ENCODE results near the gene DBH. TPM values are rescaled to one million over a fixed set of nuclear protein-coding genes. Genes with fewer than 3 reads are reported as not detected.
A peak's percentile ranks its signal among the peaks of the same experiment; 100 is the strongest.

Gene DBH
- total and polyA plus RNA-seq, 10 of the 15 experiments (the other 5 are each of a cell fraction or from before 2014, with no cell fraction given), result not detected

GRCh38 chr9:133604214-133604613, 31.9 kb upstream of the DBH start (continued):
- TF ChIP-seq SMAD1 (IDR thresholded peaks at IDR 0.05; ENCODE audit: low read depth, partially characterized antibody), result no peak

GRCh38 chr9:133604856-133605255, 31.3 kb upstream of the DBH start:
- in situ Hi-C loops (cut with MboI), result no loop called here
- DNase-seq (ENCODE audit: low read depth, low spot score), result no peak

More at GRCh38 chr9:133604856-133605255, 31.3 kb upstream of the DBH start:
- Histone ChIP-seq H3K4me3 (no peak overlapping the region), H3K79me2 (ENCODE audit: control insufficient read depth, insufficient read depth, low read length) (no peaks in the 10 kb centered on the region), H4K20me1 (ENCODE audit: control insufficient read depth, insufficient read depth) (no peaks in the 10 kb centered on the region), H2AFZ (ENCODE audit: control insufficient read depth, low read depth, low read length) (no peak overlapping the region), H3K9me3 (replicated peaks; ENCODE audit: control insufficient read depth, insufficient read depth, low read length) (no peaks in the 10 kb centered on the region), H3K4me2 (ENCODE audit: control insufficient read depth, insufficient read depth) (no peak overlapping the region), H3K27ac (ENCODE audit: control insufficient read depth, insufficient read depth) (no peak overlapping the region), H3K36me3 (ENCODE audit: control insufficient read depth in 2 of 2, insufficient read depth in 2 of 2, low read length in 1 of 2) (no peaks in the 10 kb centered on the region), H3K9ac (ENCODE audit: control insufficient read depth, insufficient read depth, low read length) (no peak overlapping the region), H3K27me3 (replicated peaks in 1 of 2; ENCODE audit: control insufficient read depth in 2 of 2, insufficient read depth in 2 of 2, low read length in 1 of 2) (peaks cover 0 to 9% of the 10 kb centered on the region in 2 experiments; a peak in 3 of 4 replicates), H3K4me1 (ENCODE audit: control insufficient read depth, insufficient read depth, low read length) (no peaks in the 10 kb centered on the region)
- CTCF ChIA-PET, result interaction anchor here (0.9 kb wide), 1 partner anchor 71 kb away, joined by 3 read pairs; no protein-coding TSS in a partner anchor
- POLR2A ChIA-PET, result no interaction called here
- WGBS (ENCODE audit: insufficient coverage, insufficient replicate concordance, low lambda C conversion rate, missing lambda C conversion rate), result 26% methylated on average over 14 of the region's 14 CpGs
- TF ChIP-seq ZBTB33 (IDR thresholded peaks at IDR 0.05), result no peak
- 0 out of 6 replicates have a peak, but pooled peaks of 1 of the 3 experiments have one; percentile 6 for TF ChIP-seq CTCF (IDR thresholded peaks at IDR 0.05 in 2 of 3, conservative IDR thresholded peaks at IDR 0.05 in 1 of 3; ENCODE audit: control insufficient read depth in 2 of 3, extremely low read depth in 1 of 3, insufficient read depth in 1 of 3, low read depth in 3 of 3, low read length in 3 of 3)
- SMC1A ChIA-PET (ENCODE audit: uncharacterized antibody, unreplicated experiment), result no interaction called here
- ATAC-seq (peak; percentile 20; the same call in 1 of the 3 replicates), FAIRE-seq (no peak)
- BruUV-seq (replicated peaks), result no TSS peak
- RAD21 ChIA-PET (ENCODE audit: unreplicated experiment), result interaction anchor here (1.0 kb wide), 1 partner anchor 138 kb away, joined by 3 read pairs; no protein-coding TSS in a partner anchor
- intact Hi-C loops (cut with micrococcal nuclease; ENCODE audit: unreplicated experiment), result no loop called here
